Transverse colon (tissue), 4 donors: Measurements from ENCODE around the gene CFAP65. TPM values are rescaled to one million over a fixed set of nuclear protein-coding genes. Genes with fewer than 3 reads are reported as not detected.

Source experiments
- DNase-seq: peaks from one replicate; pipeline ENCODE4 v3.0.0-alpha.2; 2019
- H3K27ac ChIP-seq, 4 donors: fragments of 200-600 bp; sonication (generic); 2 replicates each; pipeline ENCODE4 v1.5.1; 2016 to 2018; ENCODE audit warnings: inconsistent platforms in 4 of 4
- H3K27me3 ChIP-seq: fragments of 200-600 bp; sonication (generic); 2 replicates; pipeline ENCODE4 v1.5.1; 2017; ENCODE audit warnings: inconsistent platforms
- H3K36me3 ChIP-seq, 4 donors: fragments of 200-600 bp; sonication (generic); 2 replicates each; pipeline ENCODE4 v1.5.1; 2017 to 2019; ENCODE audit warnings: inconsistent platforms in 4 of 4
- H3K4me1 ChIP-seq, 4 donors: fragments of 200-600 bp; sonication (generic); 2 replicates each; pipeline ENCODE4 v1.5.1; 2017 to 2020; ENCODE audit warnings: inconsistent platforms in 4 of 4
- H3K4me3 ChIP-seq, 4 donors: fragments of 200-600 bp; sonication (generic); 1 replicate in 1 of 4; 2 replicates in 3 of 4; pipeline versions ENCODE4 v1.5.1 to v1.6.1; 2017 to 2019; ENCODE audit warnings: inconsistent platforms in 4 of 4
- H3K9me3 ChIP-seq, 2 donors: fragments of 200-600 bp; sonication (generic); 2 replicates each; pipeline ENCODE4 v1.5.1; 2017 to 2019; ENCODE audit warnings: inconsistent platforms in 2 of 2
- EP300 ChIP-seq: sonication (generic); formaldehyde crosslinking; IDR thresholded peaks from one replicate; pipeline ENCODE4 v1.6.1; 2017; ENCODE audit warnings: antibody characterized with exemption, low read depth
- POLR2A ChIP-seq: fragments of 450-650 bp; IDR thresholded peaks from one replicate; pipeline ENCODE4 v1.6.1; 2016; ENCODE audit warnings: antibody characterized with exemption, mild to moderate bottlenecking, moderate library complexity
- POLR2AphosphoS5 ChIP-seq, 3 donors: sonication (generic); formaldehyde crosslinking; IDR thresholded peaks; one replicate each; pipeline ENCODE4 v1.6.1; 2016; ENCODE audit warnings: antibody characterized with exemption in 3 of 3
- WGBS, 2 donors: methylation state at CpG; one replicate each; pipeline ENCODE4 v1.1.5; 2018; ENCODE audit warnings: low coverage in 1 of 2; 5-methylcytosine and 5-hydroxymethylcytosine counted together
- in situ Hi-C, 4 donors: fragments of 200-750 bp; cut with MboI; loops; one replicate each; pipeline versions ENCODE4 v1.15.0 to v1.15.1; 2017; ENCODE audit warnings: low sequenced_read_pairs in 3 of 4, low pct_ligation_motif_present in 1 of 4, low pct_unique_long_range_greater_than_20kb in 1 of 4
- intact Hi-C: fragments of 100-400 bp; cut with DNase I; formaldehyde crosslinking; loops from one replicate; pipeline ENCODE4 v1.15.1; 2023; ENCODE audit warnings: low total_unique reads
- total RNA-seq, 4 donors: library from RNA; depleted of rRNA; stranded (reverse); fragments of >200 nt; gene quantifications; one replicate each; pipeline ENCODE4 v1.1.0, GENCODE V29; 2016
- TF ChIP-seq, protein P1 (sequence below), 5 experiments: fragments of 200-600 bp in 3 of 5; fragments of 450-650 bp in 2 of 5; sonication (generic) in 3 of 5; IDR thresholded peaks; 1 replicate in 2 of 5; 2 replicates in 3 of 5; pipeline ENCODE4 v1.5.1; 2016 to 2017; ENCODE audit warnings: antibody characterized with exemption in 5 of 5, inconsistent platforms in 3 of 5, mild to moderate bottlenecking in 2 of 5, moderate library complexity in 1 of 5

The CFAP65 gene
- total RNA-seq, 4 donors from 2014 or later, result 0.64 to 3.0 (median 1.5) TPM; not detected in 1

- Histone ChIP-seq H3K27ac (peak overlapping the region; percentile 62 to 90 (median 86)), H3K27me3 (peaks cover 80% of the 10 kb centered on the region), H3K4me3 (peak overlapping the region; percentile 35 to 68 (median 55)), H3K9me3 (no peaks in the 10 kb centered on the region), H3K36me3 (peaks cover 0 to 5% (median 0%) of the 10 kb centered on the region in 4 donors), H3K4me1 (peaks cover 13 to 42% (median 37%) of the 10 kb centered on the region in 4 donors)
- WGBS, 2 donors, result 3% methylated on average over 49 of the region's 81 CpGs; no CpG with 5 or more reads in 1 of the 2 donors
- in situ Hi-C loops, result loop anchor here in 2 of 4 donors (10.0 kb wide), 2 partner anchors 65 to 235 kb away; no protein-coding TSS in a partner anchor
- intact Hi-C loops, result loop anchor here (5.0 kb wide), 2 partner anchors 97 to 242 kb away; no protein-coding TSS in a partner anchor
- DNase-seq, result peak; percentile 37
- TF ChIP-seq POLR2A, result no peak
- no peak for TF ChIP-seq EP300
- TF ChIP-seq, protein P1, sequence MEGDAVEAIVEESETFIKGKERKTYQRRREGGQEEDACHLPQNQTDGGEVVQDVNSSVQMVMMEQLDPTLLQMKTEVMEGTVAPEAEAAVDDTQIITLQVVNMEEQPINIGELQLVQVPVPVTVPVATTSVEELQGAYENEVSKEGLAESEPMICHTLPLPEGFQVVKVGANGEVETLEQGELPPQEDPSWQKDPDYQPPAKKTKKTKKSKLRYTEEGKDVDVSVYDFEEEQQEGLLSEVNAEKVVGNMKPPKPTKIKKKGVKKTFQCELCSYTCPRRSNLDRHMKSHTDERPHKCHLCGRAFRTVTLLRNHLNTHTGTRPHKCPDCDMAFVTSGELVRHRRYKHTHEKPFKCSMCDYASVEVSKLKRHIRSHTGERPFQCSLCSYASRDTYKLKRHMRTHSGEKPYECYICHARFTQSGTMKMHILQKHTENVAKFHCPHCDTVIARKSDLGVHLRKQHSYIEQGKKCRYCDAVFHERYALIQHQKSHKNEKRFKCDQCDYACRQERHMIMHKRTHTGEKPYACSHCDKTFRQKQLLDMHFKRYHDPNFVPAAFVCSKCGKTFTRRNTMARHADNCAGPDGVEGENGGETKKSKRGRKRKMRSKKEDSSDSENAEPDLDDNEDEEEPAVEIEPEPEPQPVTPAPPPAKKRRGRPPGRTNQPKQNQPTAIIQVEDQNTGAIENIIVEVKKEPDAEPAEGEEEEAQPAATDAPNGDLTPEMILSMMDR (IDR thresholded peaks at IDR 0.05), result no peak
- no peak for TF ChIP-seq POLR2AphosphoS5 (IDR thresholded peaks at IDR 0.05)
These were observed 18.7 kb upstream of the CFAP65 start for GRCh38 chr2:219059725-219060682.

GRCh38 chr2:219059375-219059724 lies 18.0 kb upstream of the CFAP65 start:
- Histone ChIP-seq H3K9me3 (no peaks in the 10 kb centered on the region), H3K4me3 (peak overlapping the region; percentile 35 to 68 (median 55)), H3K27ac (peak overlapping the region; percentile 62 to 90 (median 86)), H3K36me3 (peaks cover 0 to 7% (median 0%) of the 10 kb centered on the region in 4 donors), H3K4me1 (peaks cover 13 to 42% (median 37%) of the 10 kb centered on the region in 4 donors), H3K27me3 (peaks cover 81% of the 10 kb centered on the region)
- no peak for DNase-seq
- 6% methylated on average over 17 of the region's 17 CpGs; no CpG with 5 or more reads in 1 of the 2 donors for WGBS, 2 donors
- TF ChIP-seq EP300 (no peak), POLR2A (no peak)
- TF ChIP-seq, protein P1 (IDR thresholded peaks at IDR 0.05), result no peak
- in situ Hi-C loops, result loop anchor here in 1 of 4 donors (10.0 kb wide), 2 partner anchors 65 to 235 kb away; no protein-coding TSS in a partner anchor
- intact Hi-C loops, result loop anchor here (5.0 kb wide), 2 partner anchors 98 to 243 kb away; no protein-coding TSS in a partner anchor

DNA sequence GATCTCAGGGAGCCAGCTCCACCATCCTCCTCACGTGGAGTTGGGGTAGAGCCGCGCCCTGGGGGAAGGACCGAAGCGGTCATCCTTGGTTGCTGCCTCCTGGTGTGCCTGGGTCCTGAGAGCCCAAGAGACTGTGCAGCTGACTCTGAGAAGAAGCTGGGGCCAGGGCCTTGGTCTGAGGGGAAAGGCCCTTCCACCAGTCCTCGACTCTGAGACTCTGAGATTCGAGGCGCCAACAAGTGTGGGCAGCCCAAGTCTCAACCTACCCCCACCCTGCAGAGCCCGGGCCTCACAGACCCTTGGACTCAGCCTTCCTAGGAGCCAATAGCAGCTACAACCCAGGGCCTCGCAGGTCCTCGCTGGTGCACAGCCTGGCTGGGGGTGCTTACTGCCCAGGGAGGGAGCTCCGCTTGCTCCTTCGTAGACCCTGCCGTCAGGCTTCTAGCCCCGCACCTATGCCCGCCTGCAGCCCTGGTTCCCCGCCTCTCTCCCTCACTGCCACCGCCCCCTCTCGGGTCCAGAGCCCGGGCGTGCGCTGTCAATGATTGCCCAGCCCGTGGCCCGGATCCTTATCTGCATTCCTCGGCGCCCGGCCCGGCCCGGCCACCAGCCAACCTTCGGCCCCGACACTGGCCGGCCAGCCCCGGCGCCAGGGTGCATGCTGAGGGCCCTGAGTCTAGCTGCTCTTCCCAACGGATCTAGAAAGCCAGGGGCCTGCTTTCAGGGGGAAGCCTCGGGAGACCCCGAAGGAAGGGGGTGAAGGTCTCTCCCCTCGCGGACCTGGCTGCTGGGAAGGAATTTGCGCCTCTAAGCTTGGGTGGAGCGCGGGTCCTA lies 17.4 kb upstream of the CFAP65 start:
- peaks cover 13 to 42% (median 37%) of the 10 kb centered on the region in 4 donors for H3K4me1 ChIP-seq
- peak; percentile 59 for TF ChIP-seq POLR2A
- TF ChIP-seq, protein P1 (IDR thresholded peaks at IDR 0.05), result no peak
- TF ChIP-seq EP300, result no peak
- TF ChIP-seq POLR2AphosphoS5 (IDR thresholded peaks at IDR 0.05), result peak in 2 of 3 donors; percentile 57 to 61
- peak overlapping the region; percentile 62 to 90 (median 86) for H3K27ac ChIP-seq
- intact Hi-C loops, result loop anchor here (5.0 kb wide), 2 partner anchors 99 to 244 kb away; no protein-coding TSS in a partner anchor
- WGBS, 2 donors, result 12% methylated on average over 42 of the region's 42 CpGs; no CpG with 5 or more reads in 1 of the 2 donors
- H3K9me3 ChIP-seq, result no peaks in the 10 kb centered on the region
- peak; percentile 82 for DNase-seq
- peaks cover 0 to 7% (median 0%) of the 10 kb centered on the region in 4 donors for H3K36me3 ChIP-seq
- H3K4me3 ChIP-seq, result peak overlapping the region; percentile 35 to 68 (median 55)
- H3K27me3 ChIP-seq, result peaks cover 81% of the 10 kb centered on the region
- in situ Hi-C loops, result loop anchor here in 1 of 4 donors (10.0 kb wide), 2 partner anchors 66 to 236 kb away; no protein-coding TSS in a partner anchor
